SK-N-SH (cell line): ENCODE measurements around the gene ACOXL. TPM values are rescaled to one million over a fixed set of nuclear protein-coding genes. Genes with fewer than 3 reads are reported as not detected.

ENCODE experiments used
- CTCF ChIA-PET: fragments of 300-600, 350-600 bp; formaldehyde crosslinking; extraction: SDS; loops from one replicate; lab custom pipeline; 2021; lab: Yijun Ruan, JAX
- POLR2A ChIA-PET: fragments of 350-600 bp; sonication (Branson Sonifier 250); formaldehyde crosslinking; extraction: SDS; loops from one replicate; lab custom pipeline; 2020; ENCODE audit warnings: antibody characterized with exemption, inconsistent platforms; lab: Yijun Ruan, JAX
- DNase-seq: peaks from one replicate; pipeline ENCODE4 v3.0.0; 2012
- H2AFZ ChIP-seq: fragments of 200-600 bp; sonication (generic); 2 replicates; pipeline ENCODE4 v1.8.1; 2016; ENCODE audit warnings: antibody characterized with exemption, mild to moderate bottlenecking, low read depth
- H3F3A ChIP-seq: fragments of 200-600 bp; sonication (generic); replicated peaks from 2 replicates; pipeline ENCODE3; 2016; ENCODE audit warnings: antibody characterized with exemption, mild to moderate bottlenecking; ENCODE audit not compliant: insufficient read depth
- H3K27ac ChIP-seq, 2 experiments: fragments of 200-500 bp in 1 of 2; fragments of 200-600 bp in 1 of 2; sonication (Bioruptor generic) in 1 of 2; sonication (generic), shearing (Covaris generic) in 1 of 2; 2 replicates each; pipeline versions ENCODE4 v1.5.1 to v1.6.1; 2014 to 2016; ENCODE audit warnings: low read depth in 2 of 2, inconsistent platforms in 1 of 2, low read length in 1 of 2, mild to moderate bottlenecking in 1 of 2, mixed read lengths in 1 of 2
- H3K27me3 ChIP-seq: fragments of 200-600 bp; sonication (generic), shearing (Covaris generic); 2 replicates; pipeline ENCODE4 v1.6.1; 2016; ENCODE audit warnings: mixed run types; ENCODE audit not compliant: insufficient read depth
- H3K36me3 ChIP-seq, 2 experiments: fragments of 200-500 bp in 1 of 2; fragments of 200-600 bp in 1 of 2; sonication (Bioruptor generic) in 1 of 2; sonication (generic) in 1 of 2; replicated peaks in 1 of 2; 2 replicates each; pipeline versions ENCODE3 to v1.5.1; 2014 to 2016; ENCODE audit warnings: low read length in 1 of 2, mild to moderate bottlenecking in 1 of 2; ENCODE audit not compliant: insufficient read depth in 2 of 2, control insufficient read depth in 1 of 2
- H3K4me1 ChIP-seq, 2 experiments: fragments of 200-500 bp in 1 of 2; fragments of 200-600 bp in 1 of 2; sonication (Bioruptor generic) in 1 of 2; sonication (generic), shearing (Covaris generic) in 1 of 2; 2 replicates each; pipeline versions ENCODE4 v1.5.1 to v1.6.1; 2014 to 2016; ENCODE audit warnings: low read depth in 1 of 2, low read length in 1 of 2, mixed run types in 1 of 2; ENCODE audit not compliant: insufficient read depth in 2 of 2, control insufficient read depth in 1 of 2
- H3K4me2 ChIP-seq: fragments of 200-600 bp; sonication (generic), shearing (Covaris generic); 2 replicates; pipeline ENCODE4 v1.6.1; 2017; ENCODE audit warnings: mixed run types
- H3K4me3 ChIP-seq, 2 experiments: fragments of 200-500 bp in 1 of 2; fragments of 200-600 bp in 1 of 2; sonication (Bioruptor generic) in 1 of 2; sonication (generic), shearing (Covaris generic) in 1 of 2; 2 replicates each; pipeline versions ENCODE4 v1.5.1 to v1.8.1; 2014 to 2016; ENCODE audit warnings: low read depth in 2 of 2, inconsistent platforms in 1 of 2, low read length in 1 of 2, mild to moderate bottlenecking in 1 of 2, mixed read lengths in 1 of 2, moderate library complexity in 1 of 2
- H3K79me2 ChIP-seq: fragments of 200-600 bp; sonication (generic); 2 replicates; pipeline ENCODE4 v1.8.1; 2017; ENCODE audit warnings: mild to moderate bottlenecking; ENCODE audit not compliant: insufficient read depth
- H3K9ac ChIP-seq: fragments of 200-600 bp; sonication (generic); 2 replicates; pipeline ENCODE4 v1.6.1; 2017; ENCODE audit warnings: mixed run types
- H3K9me2 ChIP-seq: fragments of 200-600 bp; sonication (generic); 2 replicates; pipeline ENCODE4 v1.6.1; 2017; ENCODE audit warnings: mixed run types
- H3K9me3 ChIP-seq: fragments of 200-600 bp; sonication (generic); 2 replicates; pipeline ENCODE4 v1.6.1; 2017; ENCODE audit warnings: mixed run types, mild to moderate bottlenecking, moderate library complexity
- H4K20me1 ChIP-seq: fragments of 200-600 bp; sonication (generic); 2 replicates; pipeline ENCODE4 v1.6.1; 2017; ENCODE audit warnings: mild to moderate bottlenecking, mixed run types; ENCODE audit not compliant: insufficient read depth
- CHD2 ChIP-seq: fragments of 150-350 bp; IDR thresholded peaks from 2 replicates; pipeline ENCODE4 v1.6.1; 2018; ENCODE audit warnings: low read length; ENCODE audit not compliant: partially characterized antibody
- EP300 ChIP-seq, 2 experiments: IDR thresholded peaks; 2 replicates each; pipeline versions ENCODE4 v1.4.0 to v1.6.1; 2012; ENCODE audit warnings: borderline replicate concordance in 1 of 2, low read depth in 1 of 2, low read length in 1 of 2
- FOSL2 ChIP-seq: IDR thresholded peaks from 2 replicates; pipeline ENCODE4 v1.4.0; 2012; ENCODE audit warnings: low read depth, mild to moderate bottlenecking, moderate library complexity, borderline replicate concordance
- GABPA ChIP-seq: IDR thresholded peaks from 2 replicates; pipeline ENCODE4 v1.4.0; 2012; ENCODE audit warnings: low read depth, mild to moderate bottlenecking
- MAX ChIP-seq: IDR thresholded peaks from 2 replicates; pipeline ENCODE4 v1.4.0; 2012; ENCODE audit warnings: low read depth
- MXI1 ChIP-seq: IDR thresholded peaks from 2 replicates; pipeline ENCODE4 v1.6.1; 2012; ENCODE audit warnings: mild to moderate bottlenecking, low read depth, low read length, improper control_type of control experiment
- REST ChIP-seq: IDR thresholded peaks from 2 replicates; pipeline ENCODE4 v1.6.1; 2012; ENCODE audit warnings: mild to moderate bottlenecking, low read depth, low read length, moderate library complexity
- SIN3A ChIP-seq: IDR thresholded peaks from 2 replicates; pipeline ENCODE4 v1.6.1; 2012; ENCODE audit warnings: low read depth, mild to moderate bottlenecking, low read length, moderate library complexity, borderline replicate concordance
- TAF1 ChIP-seq: IDR thresholded peaks from 2 replicates; pipeline ENCODE4 v1.6.1; 2012; ENCODE audit warnings: low read depth, mild to moderate bottlenecking, low read length, moderate library complexity, borderline replicate concordance
- USF2 ChIP-seq: fragments of 150-350 bp; IDR thresholded peaks from 2 replicates; pipeline ENCODE4 v1.6.1; 2017; ENCODE audit warnings: antibody characterized with exemption, low read length, low read depth, borderline replicate concordance
- WGBS: methylation state at CpG from one replicate; pipeline ENCODE4 v1.1.6; 2017; ENCODE audit warnings: low lambda C conversion rate; 5-methylcytosine and 5-hydroxymethylcytosine counted together
- polyA plus RNA-seq, 3 experiments: library from polyadenylated mRNA; depleted of rRNA; stranded (reverse); fragments of >200 nt; gene quantifications; 2 replicates each; pipeline ENCODE4 v1.2.3, GENCODE V29; 2012
- TF ChIP-seq, protein P1 (sequence below): fragments of 150-350 bp; IDR thresholded peaks from 2 replicates; pipeline ENCODE4 v1.6.1; 2016; ENCODE audit warnings: mild to moderate bottlenecking, low read depth, low read length

The ACOXL gene
- polyA plus RNA-seq, 1 of the 3 experiments (the other 2 are of a cell fraction) = not detected

DNA sequence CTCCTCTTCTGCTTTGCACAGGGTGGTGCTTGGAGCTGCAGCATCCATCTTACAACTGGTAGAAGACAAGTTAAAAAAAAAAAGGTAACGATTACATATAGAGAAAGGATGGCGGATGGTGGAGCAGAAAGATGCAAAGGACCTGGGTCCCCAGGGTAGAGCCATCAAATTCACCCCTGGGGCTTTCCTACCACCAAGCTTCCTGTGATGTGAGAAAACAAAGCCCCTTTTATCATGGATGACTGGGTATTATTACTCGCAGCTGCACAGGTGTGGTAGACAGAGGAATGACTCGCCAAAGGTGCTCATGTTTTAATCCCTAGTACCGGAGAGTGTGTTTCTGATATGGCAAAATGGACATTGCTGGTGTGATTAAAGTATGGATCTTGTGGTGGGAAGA lies 1.3 kb upstream of the ACOXL start:
- H3K27me3 ChIP-seq = peaks cover 74% of the 10 kb centered on the region
- CTCF ChIA-PET = no interaction called here

More for the DNA sequence above, 1.3 kb upstream of the ACOXL start:
- no peak overlapping the region for H3K4me2 ChIP-seq
- 54% methylated on average over 5 of the region's 5 CpGs for whole genome bisulfite sequencing
- H3K9ac ChIP-seq = no peak overlapping the region
- no peak overlapping the region for H3K4me3 ChIP-seq
- H3K79me2 ChIP-seq = no peaks in the 10 kb centered on the region
- H3K9me2 ChIP-seq = no peaks in the 10 kb centered on the region
- H2AFZ ChIP-seq = no peak overlapping the region
- peaks cover 0 to 7% of the 10 kb centered on the region in 2 experiments; a peak in 1 of 4 replicates for H3K4me1 ChIP-seq
- no peaks in the 10 kb centered on the region for H3K9me3 ChIP-seq
- TF ChIP-seq MAX (no peak), REST (no peak), EP300 (IDR thresholded peaks at IDR 0.05; ENCODE audit: borderline replicate concordance in 1 of 2, low read depth in 1 of 2, low read length in 1 of 2) (no peak), SIN3A (no peak), GABPA (no peak), FOSL2 (no peak), USF2 (no peak), MXI1 (no peak), TAF1 (no peak), CHD2 (no peak)
- TF ChIP-seq, protein P1, sequence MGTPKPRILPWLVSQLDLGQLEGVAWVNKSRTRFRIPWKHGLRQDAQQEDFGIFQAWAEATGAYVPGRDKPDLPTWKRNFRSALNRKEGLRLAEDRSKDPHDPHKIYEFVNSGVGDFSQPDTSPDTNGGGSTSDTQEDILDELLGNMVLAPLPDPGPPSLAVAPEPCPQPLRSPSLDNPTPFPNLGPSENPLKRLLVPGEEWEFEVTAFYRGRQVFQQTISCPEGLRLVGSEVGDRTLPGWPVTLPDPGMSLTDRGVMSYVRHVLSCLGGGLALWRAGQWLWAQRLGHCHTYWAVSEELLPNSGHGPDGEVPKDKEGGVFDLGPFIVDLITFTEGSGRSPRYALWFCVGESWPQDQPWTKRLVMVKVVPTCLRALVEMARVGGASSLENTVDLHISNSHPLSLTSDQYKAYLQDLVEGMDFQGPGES = no peak
- H3K27ac ChIP-seq = no peak overlapping the region
- POLR2A ChIA-PET = no interaction called here
- no peaks in the 10 kb centered on the region for H4K20me1 ChIP-seq
- no peaks in the 10 kb centered on the region for H3F3A ChIP-seq
- no peak for DNase-seq
- no peaks in the 10 kb centered on the region for H3K36me3 ChIP-seq
